ENCODE data around the gene CCSER2. TPM values are rescaled to one million over a fixed set of nuclear protein-coding genes. Genes with fewer than 3 reads are reported as not detected.

CCSER2 gene
- total RNA-seq, 1 experiment from 2014 or later: 28.9 TPM

DNA sequence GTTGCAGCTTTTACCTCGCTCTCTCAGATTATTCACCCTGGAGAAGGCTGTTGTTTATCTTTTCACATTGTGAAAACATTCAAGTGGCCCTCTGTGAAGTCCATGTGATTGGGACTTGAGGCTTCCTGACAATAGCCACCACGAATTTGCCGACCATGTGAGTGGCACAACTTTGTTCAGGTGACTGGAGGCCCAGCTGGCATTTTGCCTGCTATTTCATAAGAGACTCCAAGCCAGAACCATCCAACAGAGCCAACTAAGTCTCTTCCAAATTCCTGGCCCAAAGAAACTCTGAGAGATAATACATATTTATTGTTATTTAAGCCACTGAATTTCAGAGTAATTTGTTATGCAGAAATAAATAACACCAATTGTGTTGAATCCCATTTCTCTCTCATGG is 38.2 kb upstream of the CCSER2 start:
- ChIA-PET POLR2A (no interaction called here), RAD21 (ENCODE audit: low non-redundant PET in 1 of 2, low total read pairs in 2 of 2, uncharacterized antibody in 2 of 2, unreplicated experiment in 2 of 2) (no interaction called here), CTCF (no interaction called here)
- Histone ChIP-seq H3K9me3 (ENCODE audit: control insufficient read depth in 1 of 2, insufficient read depth in 1 of 2, low read depth in 1 of 2, low read length in 2 of 2) (no peaks in the 10 kb centered on the region), H3K79me2 (ENCODE audit: insufficient read depth, low read length) (no peaks in the 10 kb centered on the region), H3K4me1 (ENCODE audit: control insufficient read depth in 1 of 2, insufficient read depth in 2 of 2, low read length in 2 of 2) (no peaks in the 10 kb centered on the region), H4K20me1 (ENCODE audit: insufficient read depth) (no peaks in the 10 kb centered on the region), H3K4me2 (ENCODE audit: low read length) (no peak overlapping the region), H3K27me3 (ENCODE audit: insufficient read depth, low read length) (peaks cover 29% of the 10 kb centered on the region; the same call in 1 of the 2 replicates), H3K27ac (ENCODE audit: low read depth, low read length) (no peak overlapping the region), H3K36me3 (ENCODE audit: control insufficient read depth in 1 of 2, insufficient read depth in 2 of 2, low read length in 2 of 2) (no peaks in the 10 kb centered on the region), H3K4me3 (replicated peaks in 1 of 2; ENCODE audit: low read depth in 1 of 2, low read length in 2 of 2) (no peak overlapping the region), H3K9me2 (ENCODE audit: insufficient read depth) (no peaks in the 10 kb centered on the region), H2AFZ (ENCODE audit: low read depth, low read length, poor library complexity, severe bottlenecking) (no peak overlapping the region), H3K9ac (ENCODE audit: low read length) (no peak overlapping the region)
- ATAC-seq: no peak
- no peak for DNase-seq (ENCODE audit: low read depth, low spot score)
- no peak for TF ChIP-seq ELF1 (IDR thresholded peaks at IDR 0.05; ENCODE audit: borderline replicate concordance, low read depth)
- TF ChIP-seq POLR2AphosphoS5 (IDR thresholded peaks at IDR 0.05; ENCODE audit: low read depth, low read length): no peak
- TF ChIP-seq RAD21 (IDR thresholded peaks at IDR 0.05; ENCODE audit: low read depth): no peak
- TF ChIP-seq EGR1 (IDR thresholded peaks at IDR 0.05; ENCODE audit: low read depth): no peak
- no peak for TF ChIP-seq ZFX (IDR thresholded peaks at IDR 0.05)
- TF ChIP-seq SP1 (IDR thresholded peaks at IDR 0.05; ENCODE audit: low read depth): no peak
- TF ChIP-seq, protein P1, sequence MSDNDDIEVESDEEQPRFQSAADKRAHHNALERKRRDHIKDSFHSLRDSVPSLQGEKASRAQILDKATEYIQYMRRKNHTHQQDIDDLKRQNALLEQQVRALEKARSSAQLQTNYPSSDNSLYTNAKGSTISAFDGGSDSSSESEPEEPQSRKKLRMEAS (IDR thresholded peaks at IDR 0.05): no peak
- TF ChIP-seq FOSL1 (IDR thresholded peaks at IDR 0.05; ENCODE audit: low read depth): no peak
- no peak for TF ChIP-seq SIN3A (IDR thresholded peaks at IDR 0.05; ENCODE audit: low read depth)
- TF ChIP-seq, protein P2, sequence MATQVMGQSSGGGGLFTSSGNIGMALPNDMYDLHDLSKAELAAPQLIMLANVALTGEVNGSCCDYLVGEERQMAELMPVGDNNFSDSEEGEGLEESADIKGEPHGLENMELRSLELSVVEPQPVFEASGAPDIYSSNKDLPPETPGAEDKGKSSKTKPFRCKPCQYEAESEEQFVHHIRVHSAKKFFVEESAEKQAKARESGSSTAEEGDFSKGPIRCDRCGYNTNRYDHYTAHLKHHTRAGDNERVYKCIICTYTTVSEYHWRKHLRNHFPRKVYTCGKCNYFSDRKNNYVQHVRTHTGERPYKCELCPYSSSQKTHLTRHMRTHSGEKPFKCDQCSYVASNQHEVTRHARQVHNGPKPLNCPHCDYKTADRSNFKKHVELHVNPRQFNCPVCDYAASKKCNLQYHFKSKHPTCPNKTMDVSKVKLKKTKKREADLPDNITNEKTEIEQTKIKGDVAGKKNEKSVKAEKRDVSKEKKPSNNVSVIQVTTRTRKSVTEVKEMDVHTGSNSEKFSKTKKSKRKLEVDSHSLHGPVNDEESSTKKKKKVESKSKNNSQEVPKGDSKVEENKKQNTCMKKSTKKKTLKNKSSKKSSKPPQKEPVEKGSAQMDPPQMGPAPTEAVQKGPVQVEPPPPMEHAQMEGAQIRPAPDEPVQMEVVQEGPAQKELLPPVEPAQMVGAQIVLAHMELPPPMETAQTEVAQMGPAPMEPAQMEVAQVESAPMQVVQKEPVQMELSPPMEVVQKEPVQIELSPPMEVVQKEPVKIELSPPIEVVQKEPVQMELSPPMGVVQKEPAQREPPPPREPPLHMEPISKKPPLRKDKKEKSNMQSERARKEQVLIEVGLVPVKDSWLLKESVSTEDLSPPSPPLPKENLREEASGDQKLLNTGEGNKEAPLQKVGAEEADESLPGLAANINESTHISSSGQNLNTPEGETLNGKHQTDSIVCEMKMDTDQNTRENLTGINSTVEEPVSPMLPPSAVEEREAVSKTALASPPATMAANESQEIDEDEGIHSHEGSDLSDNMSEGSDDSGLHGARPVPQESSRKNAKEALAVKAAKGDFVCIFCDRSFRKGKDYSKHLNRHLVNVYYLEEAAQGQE (IDR thresholded peaks at IDR 0.05; ENCODE audit: low read depth): no peak
- no TSS peak for BruUV-seq (replicated peaks)
- intact Hi-C loops (cut with micrococcal nuclease): no loop called here
